Measurements from ENCODE around the gene SLC22A4. TPM values are rescaled to one million over a fixed set of nuclear protein-coding genes. Genes with fewer than 3 reads are reported as not detected.

The SLC22A4 gene
- total and polyA plus RNA-seq, 2 of the 8 experiments (the other 6 are each of a cell fraction or from before 2014, with no cell fraction given): 0.45 to 0.60 TPM

GRCh38 chr5:132270335-132270665, 23.9 kb upstream of the SLC22A4 start (continued):
- no peak for TF ChIP-seq CHD7 (IDR thresholded peaks at IDR 0.05; ENCODE audit: insufficient replicate concordance, low read length)
- no peak for TF ChIP-seq YY1 (IDR thresholded peaks at IDR 0.05; ENCODE audit: low read depth, low read length)
- TF ChIP-seq ASH2L (IDR thresholded peaks at IDR 0.05; ENCODE audit: low read length): no peak

Measured in H1 (cell line).